ENCODE results near the gene PROKR1. TPM values are rescaled to one million over a fixed set of nuclear protein-coding genes. Genes with fewer than 3 reads are reported as not detected.

Gene PROKR1
- total RNA-seq, 4 donors from 2014 or later: not detected

DNA sequence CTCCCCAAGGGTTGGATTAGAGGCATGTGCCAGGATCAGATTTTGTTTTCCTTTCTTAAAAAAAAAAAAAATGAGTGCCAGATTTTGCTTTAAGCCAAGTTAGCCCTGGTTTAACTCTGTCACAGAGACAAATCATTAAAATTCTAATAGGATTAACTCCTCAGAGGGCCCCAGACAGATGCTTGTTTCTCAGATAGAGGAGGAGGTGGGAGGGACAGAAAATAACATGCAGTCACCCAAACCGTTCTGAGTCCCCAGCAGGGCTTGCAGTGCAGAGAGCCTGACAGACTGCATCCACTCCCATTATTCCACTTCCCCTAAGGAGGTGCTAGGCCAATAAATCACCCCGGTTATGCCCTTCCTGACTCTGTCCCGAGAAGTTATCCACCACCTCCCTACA is 6.3 kb upstream of the PROKR1 start:
- Histone ChIP-seq H3K4me3 (no peak overlapping the region), H3K27ac (no peak overlapping the region), H3K36me3 (no peaks in the 10 kb centered on the region), H3K9me3 (peaks cover 0 to 8% (median 0%) of the 10 kb centered on the region in 3 donors), H3K4me1 (no peaks in the 10 kb centered on the region), H3K27me3 (peaks cover 0 to 15% (median under 1%) of the 10 kb centered on the region in 4 donors)
- intact Hi-C loops (cut with DNase I): no loop called here
- TF ChIP-seq POLR2A (IDR thresholded peaks at IDR 0.05): no peak
- TF ChIP-seq, protein P1, sequence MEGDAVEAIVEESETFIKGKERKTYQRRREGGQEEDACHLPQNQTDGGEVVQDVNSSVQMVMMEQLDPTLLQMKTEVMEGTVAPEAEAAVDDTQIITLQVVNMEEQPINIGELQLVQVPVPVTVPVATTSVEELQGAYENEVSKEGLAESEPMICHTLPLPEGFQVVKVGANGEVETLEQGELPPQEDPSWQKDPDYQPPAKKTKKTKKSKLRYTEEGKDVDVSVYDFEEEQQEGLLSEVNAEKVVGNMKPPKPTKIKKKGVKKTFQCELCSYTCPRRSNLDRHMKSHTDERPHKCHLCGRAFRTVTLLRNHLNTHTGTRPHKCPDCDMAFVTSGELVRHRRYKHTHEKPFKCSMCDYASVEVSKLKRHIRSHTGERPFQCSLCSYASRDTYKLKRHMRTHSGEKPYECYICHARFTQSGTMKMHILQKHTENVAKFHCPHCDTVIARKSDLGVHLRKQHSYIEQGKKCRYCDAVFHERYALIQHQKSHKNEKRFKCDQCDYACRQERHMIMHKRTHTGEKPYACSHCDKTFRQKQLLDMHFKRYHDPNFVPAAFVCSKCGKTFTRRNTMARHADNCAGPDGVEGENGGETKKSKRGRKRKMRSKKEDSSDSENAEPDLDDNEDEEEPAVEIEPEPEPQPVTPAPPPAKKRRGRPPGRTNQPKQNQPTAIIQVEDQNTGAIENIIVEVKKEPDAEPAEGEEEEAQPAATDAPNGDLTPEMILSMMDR (IDR thresholded peaks at IDR 0.05): no peak
- DNase-seq: no peak
- 36 to 86% methylated on average over 3 of the region's 3 CpGs for WGBS, 2 donors

DNA sequence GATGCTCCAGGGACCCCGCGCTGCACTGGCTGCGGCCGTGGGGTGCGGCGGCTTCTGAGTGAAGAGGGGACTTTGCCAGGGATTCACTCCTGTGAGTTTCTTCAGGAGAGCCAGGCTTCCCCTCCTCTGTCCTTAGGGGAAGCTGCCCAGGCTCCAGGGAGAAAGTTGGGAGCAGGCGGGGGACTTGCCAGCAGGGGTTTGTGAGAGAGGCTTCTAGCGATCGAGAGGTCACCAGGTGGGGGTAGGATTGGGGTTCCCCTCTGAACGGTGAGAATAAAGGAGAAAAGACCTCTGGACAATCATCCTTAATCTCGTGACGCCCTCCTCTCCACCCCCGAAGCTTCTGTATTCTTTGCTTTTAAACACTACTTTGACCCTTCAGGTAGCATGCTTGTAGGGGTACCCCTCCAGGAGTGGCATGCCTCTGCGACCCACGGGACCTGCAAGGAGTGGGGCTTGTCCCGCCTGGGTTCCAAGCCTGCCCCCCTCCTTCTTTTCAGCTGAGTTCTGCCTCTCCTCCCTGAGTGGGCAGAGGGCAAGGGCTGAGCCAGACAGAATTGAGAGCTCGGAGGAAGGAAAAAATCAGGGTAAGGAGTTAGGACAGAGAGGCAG is 601 bp downstream of the PROKR1 start:
- Histone ChIP-seq H3K4me1 (peaks cover 7 to 16% (median 10%) of the 10 kb centered on the region in 3 donors), H3K27me3 (peaks cover 0 to 70% (median 8%) of the 10 kb centered on the region in 4 donors), H3K36me3 (no peaks in the 10 kb centered on the region), H3K4me3 (peak overlapping the region; percentile 30 to 78 (median 44)), H3K27ac (no peak overlapping the region), H3K9me3 (peaks cover 0 to 13% (median 0%) of the 10 kb centered on the region in 3 donors)
- intact Hi-C loops (cut with DNase I): no loop called here
- no peak for DNase-seq
- WGBS, 2 donors: 17 to 41% methylated on average over 7 to 12 of the region's 17 CpGs
- TF ChIP-seq POLR2A (IDR thresholded peaks at IDR 0.05): no peak
- TF ChIP-seq, protein P1 (IDR thresholded peaks at IDR 0.05): no peak

DNA sequence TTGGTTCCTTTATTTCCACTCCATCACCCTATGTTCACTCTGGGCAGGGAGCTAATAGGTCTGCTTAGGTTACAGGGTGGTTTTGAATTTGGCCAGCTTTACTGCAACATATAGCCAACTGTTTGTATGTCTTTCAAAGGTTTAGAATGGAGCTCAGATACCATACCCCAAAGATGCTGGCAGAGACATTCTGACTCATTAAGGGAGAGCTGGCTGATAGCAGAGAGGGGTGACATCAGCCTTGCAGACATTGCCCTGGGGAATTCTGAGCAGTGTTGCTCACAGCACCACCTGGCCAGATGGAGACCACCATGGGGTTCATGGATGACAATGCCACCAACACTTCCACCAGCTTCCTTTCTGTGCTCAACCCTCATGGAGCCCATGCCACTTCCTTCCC is 2.1 kb downstream of the PROKR1 start:
- no peak overlapping the region for H3K27ac ChIP-seq
- intact Hi-C loops (cut with DNase I): no loop called here
- H3K9me3 ChIP-seq: peaks cover 0 to 13% (median 0%) of the 10 kb centered on the region in 3 donors
- TF ChIP-seq, protein P1 (IDR thresholded peaks at IDR 0.05): no peak
- no peak for TF ChIP-seq POLR2A (IDR thresholded peaks at IDR 0.05)
- H3K4me3 ChIP-seq: no peak overlapping the region
- peaks cover 7 to 16% (median 10%) of the 10 kb centered on the region in 3 donors for H3K4me1 ChIP-seq
- no peak for DNase-seq
- peaks cover 0 to 77% (median 8%) of the 10 kb centered on the region in 4 donors for H3K27me3 ChIP-seq
- no peaks in the 10 kb centered on the region for H3K36me3 ChIP-seq

DNA sequence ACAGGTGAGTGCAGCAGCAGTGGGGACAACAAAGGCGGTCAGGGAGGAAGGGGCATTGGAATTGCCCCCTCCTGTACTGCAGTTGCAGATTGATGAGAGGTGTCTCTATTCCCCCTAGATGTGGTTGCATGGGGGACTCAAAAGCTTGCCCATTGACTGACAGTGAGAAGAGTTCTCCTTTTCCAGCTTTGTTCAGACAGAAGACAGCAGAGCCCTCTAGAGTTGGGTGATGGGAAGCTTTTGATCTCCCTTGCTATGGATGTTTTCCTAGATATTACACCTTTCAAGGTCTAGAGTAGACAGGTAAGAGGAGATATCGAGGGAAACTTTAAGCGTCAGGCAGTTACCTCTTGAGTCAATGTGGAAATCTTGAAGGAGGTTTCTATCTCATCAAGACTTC is 2.9 kb downstream of the PROKR1 start:
- intact Hi-C loops (cut with DNase I): no loop called here
- H3K4me3 ChIP-seq: no peak overlapping the region
- peaks cover 0 to 10% (median 0%) of the 10 kb centered on the region in 3 donors for H3K9me3 ChIP-seq
- TF ChIP-seq, protein P1 (IDR thresholded peaks at IDR 0.05): peak in 1 of 6 experiments; percentile 6
- no peak for TF ChIP-seq POLR2A (IDR thresholded peaks at IDR 0.05)
- 95 to 98% methylated on average over 2 to 3 of the region's 3 CpGs for WGBS, 2 donors
- H3K4me1 ChIP-seq: peaks cover 7 to 16% (median 10%) of the 10 kb centered on the region in 3 donors
- no peaks in the 10 kb centered on the region for H3K36me3 ChIP-seq
- no peak overlapping the region for H3K27ac ChIP-seq
- DNase-seq: no peak
- H3K27me3 ChIP-seq: peaks cover 0 to 76% (median 8%) of the 10 kb centered on the region in 4 donors

DNA sequence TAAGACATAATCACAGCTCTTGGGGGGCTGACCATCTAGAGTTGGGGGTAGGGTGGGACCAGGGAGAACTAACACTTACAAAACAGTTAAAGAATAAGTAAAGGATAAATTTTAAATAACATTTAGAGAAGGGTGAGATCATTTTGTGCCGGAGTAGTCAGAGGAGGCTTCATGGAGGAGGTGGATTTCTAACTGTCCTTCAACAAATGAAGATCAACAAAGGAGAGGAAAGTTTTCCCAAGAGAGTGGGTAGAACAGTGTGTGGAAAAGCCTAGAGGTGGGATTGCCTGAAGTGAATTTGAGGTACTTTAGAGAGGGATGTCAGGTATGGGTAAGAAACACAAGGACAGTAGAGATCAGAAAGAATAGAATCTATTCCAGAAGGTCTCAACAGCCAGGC is 7.3 kb downstream of the PROKR1 start:
- intact Hi-C loops (cut with DNase I): no loop called here
- peaks cover 0 to 3% (median 0%) of the 10 kb centered on the region in 3 donors for H3K4me1 ChIP-seq
- H3K4me3 ChIP-seq: no peak overlapping the region
- H3K36me3 ChIP-seq: no peaks in the 10 kb centered on the region
- DNase-seq: no peak
- 83 to 95% methylated on average over 1 of the region's 1 CpG for WGBS, 2 donors
- H3K9me3 ChIP-seq: no peaks in the 10 kb centered on the region
- H3K27ac ChIP-seq: no peak overlapping the region
- no peak for TF ChIP-seq POLR2A (IDR thresholded peaks at IDR 0.05)
- TF ChIP-seq, protein P1 (IDR thresholded peaks at IDR 0.05): no peak
- peaks cover 0 to 33% (median 0%) of the 10 kb centered on the region in 4 donors for H3K27me3 ChIP-seq

All from esophagus squamous epithelium (tissue), 5 donors.